Measurements from ENCODE around the gene GNG7.

GRCh38 chr19:2484178-2484937 lies 218.1 kb downstream of the GNG7 start:
- TF ChIP-seq CTCF (IDR thresholded peaks at IDR 0.05; ENCODE audit: low read depth, low read length) (no peak), EZH2phosphoT487 (IDR thresholded peaks at IDR 0.05; ENCODE audit: low read depth) (no peak)
